GM23248 (cell line): Measurements from ENCODE around the gene MORN1.

Experiments
- EZH2 ChIP-seq: fragments of 200-600 bp; sonication (generic); IDR thresholded peaks from 2 replicates; pipeline ENCODE4 v1.6.1; 2018; ENCODE audit warnings: antibody characterized with exemption, mild to moderate bottlenecking; ENCODE audit not compliant: insufficient read depth, poor library complexity, severe bottlenecking
- EZH2phosphoT487 ChIP-seq: fragments of 200-600 bp; sonication (generic); IDR thresholded peaks from 2 replicates; pipeline ENCODE4 v1.6.1; 2018; ENCODE audit warnings: antibody characterized with exemption, moderate library complexity, mild to moderate bottlenecking, low read depth; ENCODE audit not compliant: insufficient read depth

GRCh38 chr1:2272686-2273400, 118.5 kb downstream of the MORN1 start:
- TF ChIP-seq EZH2 (no peak), EZH2phosphoT487 (no peak)
